ENCODE measurements around the gene FBXO34.

Gene FBXO34

GRCh38 chr14:55383541-55384140, 112.4 kb downstream of the FBXO34 start:
- Mint-ChIP-seq H3K4me3 (no peak overlapping the region), H3K27me3 (ENCODE audit: low read depth, poor library complexity) (no peaks in the 10 kb centered on the region), H3K4me1 (no peaks in the 10 kb centered on the region), H3K9me3 (no peaks in the 10 kb centered on the region), H3K27ac (peak overlapping the region; percentile 7), H3K36me3 (ENCODE audit: low read depth) (peaks cover 34% of the 10 kb centered on the region)
- TF ChIP-seq, protein P1, sequence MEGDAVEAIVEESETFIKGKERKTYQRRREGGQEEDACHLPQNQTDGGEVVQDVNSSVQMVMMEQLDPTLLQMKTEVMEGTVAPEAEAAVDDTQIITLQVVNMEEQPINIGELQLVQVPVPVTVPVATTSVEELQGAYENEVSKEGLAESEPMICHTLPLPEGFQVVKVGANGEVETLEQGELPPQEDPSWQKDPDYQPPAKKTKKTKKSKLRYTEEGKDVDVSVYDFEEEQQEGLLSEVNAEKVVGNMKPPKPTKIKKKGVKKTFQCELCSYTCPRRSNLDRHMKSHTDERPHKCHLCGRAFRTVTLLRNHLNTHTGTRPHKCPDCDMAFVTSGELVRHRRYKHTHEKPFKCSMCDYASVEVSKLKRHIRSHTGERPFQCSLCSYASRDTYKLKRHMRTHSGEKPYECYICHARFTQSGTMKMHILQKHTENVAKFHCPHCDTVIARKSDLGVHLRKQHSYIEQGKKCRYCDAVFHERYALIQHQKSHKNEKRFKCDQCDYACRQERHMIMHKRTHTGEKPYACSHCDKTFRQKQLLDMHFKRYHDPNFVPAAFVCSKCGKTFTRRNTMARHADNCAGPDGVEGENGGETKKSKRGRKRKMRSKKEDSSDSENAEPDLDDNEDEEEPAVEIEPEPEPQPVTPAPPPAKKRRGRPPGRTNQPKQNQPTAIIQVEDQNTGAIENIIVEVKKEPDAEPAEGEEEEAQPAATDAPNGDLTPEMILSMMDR (IDR thresholded peaks at IDR 0.05) = no peak
- DNase-seq = no peak

DNA sequence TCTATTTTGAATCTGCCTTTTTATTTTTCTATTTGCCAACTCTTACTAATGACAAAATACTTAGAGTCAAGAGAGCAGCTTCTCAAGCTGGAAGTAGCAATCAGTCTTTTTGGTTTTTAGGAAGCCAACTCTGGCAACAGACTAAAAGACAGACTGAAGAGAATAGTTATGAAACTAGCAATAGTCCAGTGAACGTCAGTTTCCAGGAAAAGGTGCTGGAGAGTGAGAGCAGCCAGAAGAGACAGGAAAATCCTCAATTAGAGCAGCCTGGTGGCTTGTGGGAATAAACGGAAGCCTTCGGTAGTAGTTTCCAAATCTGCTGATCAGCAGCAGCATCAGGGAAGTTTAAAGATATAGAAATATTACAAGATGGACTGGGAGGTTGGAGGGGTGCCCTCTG, 113.3 kb downstream of the FBXO34 start:
- peaks cover 40% of the 10 kb centered on the region for H3K36me3 Mint-ChIP-seq (ENCODE audit: low read depth)
- peak overlapping the region; percentile 1 for H3K27ac Mint-ChIP-seq
- TF ChIP-seq, protein P1 (IDR thresholded peaks at IDR 0.05) = no peak
- DNase-seq = no peak
- no peaks in the 10 kb centered on the region for H3K27me3 Mint-ChIP-seq (ENCODE audit: low read depth, poor library complexity)
- no peak overlapping the region for H3K4me3 Mint-ChIP-seq
- H3K4me1 Mint-ChIP-seq = no peaks in the 10 kb centered on the region
- H3K9me3 Mint-ChIP-seq = no peaks in the 10 kb centered on the region

DNA sequence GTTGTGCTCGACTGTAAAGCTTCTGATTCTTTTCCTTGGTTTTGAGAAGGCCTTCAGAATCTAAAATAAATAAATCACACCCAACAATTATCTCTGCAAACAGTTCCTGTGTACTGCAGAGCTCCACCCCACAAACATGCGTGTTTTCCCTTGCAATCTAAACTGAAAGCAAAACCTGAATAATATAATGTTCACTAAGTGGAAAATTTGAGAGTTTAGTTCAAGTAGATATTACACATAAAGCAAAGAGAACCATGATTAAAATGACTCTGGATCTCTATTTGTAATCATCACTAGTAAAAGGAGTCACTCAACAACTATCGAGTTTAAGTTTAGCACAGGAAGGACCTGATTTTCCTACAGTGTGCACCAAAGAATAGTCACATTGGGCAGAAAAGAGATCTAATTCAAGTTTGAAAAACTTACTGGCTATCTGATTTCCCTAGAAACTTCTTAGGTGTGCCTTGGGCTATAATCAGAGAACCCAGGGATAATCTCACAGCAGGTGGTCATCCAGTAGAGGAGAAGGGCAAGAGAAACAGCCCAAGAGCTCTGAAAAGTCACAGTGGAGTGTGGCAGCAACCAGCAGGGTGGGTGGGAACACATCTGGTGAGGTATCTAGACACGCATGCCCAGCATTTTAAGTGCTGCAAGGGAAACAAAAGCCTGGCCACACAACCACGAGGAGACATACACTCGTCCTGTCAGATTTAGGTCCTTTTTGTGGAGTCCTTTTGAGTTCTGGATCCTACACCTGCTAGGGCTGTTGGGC, 115.0 kb downstream of the FBXO34 start:
- Mint-ChIP-seq H3K36me3 (ENCODE audit: low read depth) (peaks cover 40% of the 10 kb centered on the region), H3K4me3 (no peak overlapping the region), H3K27me3 (ENCODE audit: low read depth, poor library complexity) (no peaks in the 10 kb centered on the region), H3K4me1 (no peaks in the 10 kb centered on the region), H3K9me3 (no peaks in the 10 kb centered on the region), H3K27ac (no peak overlapping the region)
- TF ChIP-seq, protein P1 (IDR thresholded peaks at IDR 0.05) = no peak
- DNase-seq = no peak

- H3K4me3 Mint-ChIP-seq = no peak overlapping the region
- no peaks in the 10 kb centered on the region for H3K4me1 Mint-ChIP-seq
- TF ChIP-seq, protein P1 (IDR thresholded peaks at IDR 0.05) = no peak
- H3K27me3 Mint-ChIP-seq (ENCODE audit: low read depth, poor library complexity) = no peaks in the 10 kb centered on the region
- no peak overlapping the region for H3K27ac Mint-ChIP-seq
- no peak for DNase-seq
- no peaks in the 10 kb centered on the region for H3K9me3 Mint-ChIP-seq
- peaks cover 40% of the 10 kb centered on the region for H3K36me3 Mint-ChIP-seq (ENCODE audit: low read depth)
These were observed 115.9 kb downstream of the FBXO34 start for GRCh38 chr14:55387121-55387520.

DNA sequence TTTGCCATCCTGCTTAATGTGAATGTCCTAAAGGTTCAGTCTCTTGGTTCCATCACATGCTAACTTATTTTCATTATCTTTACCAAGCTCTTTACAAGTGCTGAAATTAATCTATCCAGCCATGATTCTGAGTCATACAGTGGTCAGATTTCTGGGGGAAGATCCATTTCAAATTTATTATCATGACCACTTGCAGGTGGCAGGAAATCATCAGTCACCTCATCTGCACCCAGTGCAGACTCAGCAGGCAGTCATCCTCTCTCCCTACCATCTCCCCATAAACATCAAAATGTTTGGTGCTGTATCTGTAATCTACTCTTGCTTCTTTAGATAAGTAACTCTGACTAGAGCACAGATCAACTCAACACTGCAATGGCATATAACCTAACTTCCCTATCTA, 116.9 kb downstream of the FBXO34 start:
- no peak for DNase-seq
- no peaks in the 10 kb centered on the region for H3K9me3 Mint-ChIP-seq
- peaks cover 48% of the 10 kb centered on the region for H3K36me3 Mint-ChIP-seq (ENCODE audit: low read depth)
- no peaks in the 10 kb centered on the region for H3K27me3 Mint-ChIP-seq (ENCODE audit: low read depth, poor library complexity)
- peak overlapping the region; percentile 14 for H3K27ac Mint-ChIP-seq
- H3K4me1 Mint-ChIP-seq = no peaks in the 10 kb centered on the region
- H3K4me3 Mint-ChIP-seq = no peak overlapping the region
- TF ChIP-seq, protein P1 (IDR thresholded peaks at IDR 0.05) = no peak

DNA sequence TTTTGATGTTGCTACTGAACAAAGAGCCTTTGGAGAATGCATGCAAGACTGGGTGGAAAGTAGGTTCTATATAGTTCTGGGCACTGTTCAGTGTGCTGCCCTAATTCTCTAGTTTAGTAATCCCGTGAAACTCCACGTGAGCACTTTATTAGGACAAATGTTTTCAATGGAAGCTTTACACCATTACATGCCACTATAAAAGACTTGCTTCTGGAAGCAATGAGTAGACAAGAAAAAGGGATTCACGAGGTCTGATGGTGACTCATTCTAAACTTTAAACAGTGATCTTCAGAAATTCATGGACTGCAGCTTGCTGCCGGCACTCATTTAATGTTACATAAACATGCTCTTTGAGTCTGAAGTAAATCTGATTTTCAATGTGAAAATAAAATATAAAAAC, 118.1 kb downstream of the FBXO34 start:
- Mint-ChIP-seq H3K36me3 (ENCODE audit: low read depth) (peaks cover 47% of the 10 kb centered on the region), H3K27me3 (ENCODE audit: low read depth, poor library complexity) (no peaks in the 10 kb centered on the region)

More for the DNA sequence above, 118.1 kb downstream of the FBXO34 start:
- Mint-ChIP-seq H3K4me1 (no peaks in the 10 kb centered on the region), H3K4me3 (no peak overlapping the region), H3K27ac (no peak overlapping the region), H3K9me3 (no peaks in the 10 kb centered on the region)
- TF ChIP-seq, protein P1 (IDR thresholded peaks at IDR 0.05) = no peak
- no peak for DNase-seq
